Measurements from ENCODE around the gene BICC1. TPM values are rescaled to one million over a fixed set of nuclear protein-coding genes. Genes with fewer than 3 reads are reported as not detected.

BICC1 gene
- polyA plus RNA-seq, 1 donor (not counting 4 experiments of a cell fraction or from before 2014, with no cell fraction given): 4.2 TPM

GRCh38 chr10:58826694-58827093 lies 314.0 kb downstream of the BICC1 start:
- no peak overlapping the region for H3K9ac ChIP-seq (ENCODE audit: control insufficient read depth, extremely low read depth, insufficient read depth, low read length)
- H4K20me1 ChIP-seq (ENCODE audit: control insufficient read depth, extremely low read depth, insufficient read depth, low read length): no peaks in the 10 kb centered on the region
- no peak overlapping the region for H3K27ac ChIP-seq (ENCODE audit: control insufficient read depth, insufficient read depth, low read length)
- no peaks in the 10 kb centered on the region for H3K9me3 ChIP-seq (ENCODE audit: control insufficient read depth, low read depth, low read length)
- TF ChIP-seq CTCF (optimal IDR thresholded peaks at IDR 0.05 in 1 of 3, IDR thresholded peaks at IDR 0.05 in 1 of 3, conservative IDR thresholded peaks at IDR 0.05 in 1 of 3; ENCODE audit: extremely low read depth in 1 of 3, insufficient read depth in 2 of 3, low read length in 3 of 3): no peak
- no peak for TF ChIP-seq EZH2 (IDR thresholded peaks at IDR 0.05; ENCODE audit: low read length)
- FAIRE-seq (no peak), DNase-seq (ENCODE audit: low read depth, low spot score) (no peak)
- no peak overlapping the region for H3K4me3 ChIP-seq (ENCODE audit: control insufficient read depth in 2 of 3, extremely low read depth in 1 of 3, insufficient read depth in 2 of 3, low read depth in 1 of 3, low read length in 3 of 3)
- H3K79me2 ChIP-seq (ENCODE audit: control insufficient read depth, insufficient read depth, low read length): no peaks in the 10 kb centered on the region
- dilution Hi-C loops (cut with MboI; ENCODE audit: extremely low pct_ligation_motif_present, low sequenced_read_pairs): no loop called here
- no peaks in the 10 kb centered on the region for H3K27me3 ChIP-seq (ENCODE audit: control insufficient read depth, extremely low read depth, insufficient read depth, low read length)
- H2AFZ ChIP-seq (ENCODE audit: control insufficient read depth, low read length): no peak overlapping the region
- no peak overlapping the region for H3K4me2 ChIP-seq (ENCODE audit: control insufficient read depth, extremely low read depth, insufficient read depth, low read depth, low read length)
- H3K4me1 ChIP-seq (ENCODE audit: control insufficient read depth, extremely low read depth, insufficient read depth, low read length): peaks cover under 1% of the 10 kb centered on the region
- H3K9me1 ChIP-seq (ENCODE audit: control insufficient read depth, extremely low read depth, insufficient read depth, low read length): no peaks in the 10 kb centered on the region
- no peaks in the 10 kb centered on the region for H3K36me3 ChIP-seq (ENCODE audit: control insufficient read depth in 2 of 2, extremely low read depth in 1 of 2, insufficient read depth in 2 of 2, low read length in 2 of 2)

GRCh38 chr10:58827381-58827780 lies 314.7 kb downstream of the BICC1 start:
- dilution Hi-C loops (cut with MboI; ENCODE audit: extremely low pct_ligation_motif_present, low sequenced_read_pairs): no loop called here
- no peak overlapping the region for H3K9ac ChIP-seq (ENCODE audit: control insufficient read depth, extremely low read depth, insufficient read depth, low read length)

More at GRCh38 chr10:58827381-58827780, 314.7 kb downstream of the BICC1 start:
- H3K79me2 ChIP-seq (ENCODE audit: control insufficient read depth, insufficient read depth, low read length): no peaks in the 10 kb centered on the region
- DNase-seq (ENCODE audit: low read depth, low spot score) (no peak), FAIRE-seq (no peak)
- H3K36me3 ChIP-seq (ENCODE audit: control insufficient read depth in 2 of 2, extremely low read depth in 1 of 2, insufficient read depth in 2 of 2, low read length in 2 of 2): no peaks in the 10 kb centered on the region
- no peak overlapping the region for H3K4me3 ChIP-seq (ENCODE audit: control insufficient read depth in 2 of 3, extremely low read depth in 1 of 3, insufficient read depth in 2 of 3, low read depth in 1 of 3, low read length in 3 of 3)
- TF ChIP-seq EZH2 (IDR thresholded peaks at IDR 0.05; ENCODE audit: low read length): no peak
- no peak for TF ChIP-seq CTCF (optimal IDR thresholded peaks at IDR 0.05 in 1 of 3, IDR thresholded peaks at IDR 0.05 in 1 of 3, conservative IDR thresholded peaks at IDR 0.05 in 1 of 3; ENCODE audit: extremely low read depth in 1 of 3, insufficient read depth in 2 of 3, low read length in 3 of 3)
- no peaks in the 10 kb centered on the region for H3K27me3 ChIP-seq (ENCODE audit: control insufficient read depth, extremely low read depth, insufficient read depth, low read length)
- no peak overlapping the region for H3K27ac ChIP-seq (ENCODE audit: control insufficient read depth, insufficient read depth, low read length)
- no peak overlapping the region for H2AFZ ChIP-seq (ENCODE audit: control insufficient read depth, low read length)
- no peaks in the 10 kb centered on the region for H3K9me3 ChIP-seq (ENCODE audit: control insufficient read depth, low read depth, low read length)
- H3K9me1 ChIP-seq (ENCODE audit: control insufficient read depth, extremely low read depth, insufficient read depth, low read length): no peaks in the 10 kb centered on the region
- no peak overlapping the region for H3K4me2 ChIP-seq (ENCODE audit: control insufficient read depth, extremely low read depth, insufficient read depth, low read depth, low read length)
- no peaks in the 10 kb centered on the region for H3K4me1 ChIP-seq (ENCODE audit: control insufficient read depth, extremely low read depth, insufficient read depth, low read length)
- H4K20me1 ChIP-seq (ENCODE audit: control insufficient read depth, extremely low read depth, insufficient read depth, low read length): no peaks in the 10 kb centered on the region

Measured in keratinocyte (primary cell).